Hepatocyte (in vitro differentiated cells): Measurements from ENCODE around the gene ID3. TPM values are rescaled to one million over a fixed set of nuclear protein-coding genes. Genes with fewer than 3 reads are reported as not detected.
A peak's percentile ranks its signal among the peaks of the same experiment; 100 is the strongest.

Experiments used
- DNase-seq: peaks from one replicate; pipeline ENCODE4 v3.0.0-alpha.2; 2016; ENCODE audit warnings: low spot score
- H2AFZ ChIP-seq: fragments of 200-600 bp; sonication (generic); 2 replicates; pipeline ENCODE4 v1.6.0; 2016; ENCODE audit warnings: antibody characterized with exemption, mild to moderate bottlenecking
- H3K27ac ChIP-seq: fragments of 200-600 bp; sonication (generic); 2 replicates; pipeline ENCODE4 v1.5.1; 2016; ENCODE audit warnings: mild to moderate bottlenecking
- H3K27me3 ChIP-seq: fragments of 200-600 bp; sonication (generic); 2 replicates; pipeline ENCODE4 v1.6.1; 2016
- H3K36me3 ChIP-seq: fragments of 200-600 bp; sonication (generic); replicated peaks from 2 replicates; pipeline ENCODE4 v1.5.1; 2016; ENCODE audit warnings: low read depth; ENCODE audit not compliant: insufficient read depth
- H3K4me1 ChIP-seq: fragments of 200-600 bp; sonication (generic); 2 replicates; pipeline ENCODE4 v1.5.1; 2016; ENCODE audit warnings: mild to moderate bottlenecking, moderate library complexity; ENCODE audit not compliant: insufficient read depth
- H3K4me2 ChIP-seq: fragments of 200-600 bp; sonication (generic); 2 replicates; pipeline ENCODE4 v1.6.0; 2016
- H3K4me3 ChIP-seq: fragments of 200-600 bp; sonication (generic); 2 replicates; pipeline ENCODE4 v1.5.1; 2016; ENCODE audit warnings: mild to moderate bottlenecking
- H3K79me2 ChIP-seq: fragments of 200-600 bp; sonication (generic); 2 replicates; pipeline ENCODE4 v1.6.0; 2017; ENCODE audit warnings: mild to moderate bottlenecking
- H3K9me2 ChIP-seq: fragments of 200-600 bp; sonication (generic); replicated peaks from 2 replicates; pipeline ENCODE4 v1.6.0; 2017; ENCODE audit warnings: mild to moderate bottlenecking; ENCODE audit not compliant: insufficient read depth
- H3K9me3 ChIP-seq: fragments of 200-600 bp; sonication (generic); 2 replicates; pipeline ENCODE4 v1.5.1; 2016; ENCODE audit warnings: low read depth, mild to moderate bottlenecking
- H4K20me1 ChIP-seq: fragments of 200-600 bp; sonication (generic); 2 replicates; pipeline ENCODE4 v1.6.0; 2016; ENCODE audit warnings: mild to moderate bottlenecking; ENCODE audit not compliant: insufficient read depth, poor library complexity, severe bottlenecking
- CTCF ChIP-seq: fragments of 200-600 bp; sonication (generic); IDR thresholded peaks from 2 replicates; pipeline ENCODE4 v1.5.1; 2016; ENCODE audit warnings: antibody characterized with exemption, mild to moderate bottlenecking; ENCODE audit not compliant: poor library complexity
- EZH2 ChIP-seq: fragments of 200-600 bp; sonication (generic); IDR thresholded peaks from 2 replicates; pipeline ENCODE4 v1.6.1; 2016; ENCODE audit warnings: antibody characterized with exemption, mild to moderate bottlenecking, borderline replicate concordance
- EZH2phosphoT487 ChIP-seq: fragments of 200-600 bp; sonication (generic); IDR thresholded peaks from one replicate; pipeline ENCODE4 v1.6.1; 2018; ENCODE audit warnings: antibody characterized with exemption, mild to moderate bottlenecking, low read depth, moderate library complexity; ENCODE audit not compliant: unreplicated experiment, severe bottlenecking
- WGBS: methylation state at CpG from one replicate; pipeline ENCODE4 v1.1.6; 2016; ENCODE audit warnings: low lambda C conversion rate; ENCODE audit errors: missing lambda C conversion rate; 5-methylcytosine and 5-hydroxymethylcytosine counted together
- polyA plus RNA-seq: library from polyadenylated mRNA; unstranded; fragments of >200 nt; fragmentation: Nextera tagmentation; extraction: Ambion mirVana; gene quantifications from 2 replicates; pipeline ENCODE4 v1.2.1, GENCODE V29; 2016
- total RNA-seq: library from RNA; depleted of rRNA; stranded (reverse); fragments of >200 nt; gene quantifications from 2 replicates; pipeline ENCODE4 v1.2.3, GENCODE V29; 2014

The ID3 gene
- total and polyA plus RNA-seq, 2 experiments from 2014 or later = 155 to 314 TPM

GRCh38 chr1:23527900-23528249 is 31.4 kb downstream of the ID3 start:
- H3K27me3 ChIP-seq = no peaks in the 10 kb centered on the region
- no peaks in the 10 kb centered on the region for H4K20me1 ChIP-seq
- no peak for DNase-seq
- H3K36me3 ChIP-seq = no peaks in the 10 kb centered on the region
- H3K9me3 ChIP-seq = no peaks in the 10 kb centered on the region
- 95% methylated on average over 6 of the region's 6 CpGs for WGBS
- TF ChIP-seq EZH2phosphoT487 (no peak), EZH2 (no peak), CTCF (no peak)
- H3K4me1 ChIP-seq = peaks cover 26% of the 10 kb centered on the region
- H3K27ac ChIP-seq = no peak overlapping the region
- no peaks in the 10 kb centered on the region for H3K9me2 ChIP-seq
- H2AFZ ChIP-seq = no peak overlapping the region
- H3K4me3 ChIP-seq = no peak overlapping the region
- H3K79me2 ChIP-seq = no peaks in the 10 kb centered on the region
- peak overlapping the region; percentile 100 for H3K4me2 ChIP-seq

- no peaks in the 10 kb centered on the region for H4K20me1 ChIP-seq
- TF ChIP-seq CTCF = no peak
- TF ChIP-seq EZH2 = no peak
- H3K4me2 ChIP-seq = no peak overlapping the region
- no peaks in the 10 kb centered on the region for H3K79me2 ChIP-seq
- H3K4me3 ChIP-seq = no peak overlapping the region
- H3K36me3 ChIP-seq = no peaks in the 10 kb centered on the region
- WGBS = 95% methylated on average over 7 of the region's 7 CpGs
- no peak overlapping the region for H3K27ac ChIP-seq
- H3K4me1 ChIP-seq = peaks cover 26% of the 10 kb centered on the region
- H3K9me2 ChIP-seq = no peaks in the 10 kb centered on the region
- no peak for DNase-seq
- H3K27me3 ChIP-seq = no peaks in the 10 kb centered on the region
- no peak overlapping the region for H2AFZ ChIP-seq
- no peaks in the 10 kb centered on the region for H3K9me3 ChIP-seq
These were observed 31.9 kb downstream of the ID3 start for GRCh38 chr1:23527366-23527765.

DNA sequence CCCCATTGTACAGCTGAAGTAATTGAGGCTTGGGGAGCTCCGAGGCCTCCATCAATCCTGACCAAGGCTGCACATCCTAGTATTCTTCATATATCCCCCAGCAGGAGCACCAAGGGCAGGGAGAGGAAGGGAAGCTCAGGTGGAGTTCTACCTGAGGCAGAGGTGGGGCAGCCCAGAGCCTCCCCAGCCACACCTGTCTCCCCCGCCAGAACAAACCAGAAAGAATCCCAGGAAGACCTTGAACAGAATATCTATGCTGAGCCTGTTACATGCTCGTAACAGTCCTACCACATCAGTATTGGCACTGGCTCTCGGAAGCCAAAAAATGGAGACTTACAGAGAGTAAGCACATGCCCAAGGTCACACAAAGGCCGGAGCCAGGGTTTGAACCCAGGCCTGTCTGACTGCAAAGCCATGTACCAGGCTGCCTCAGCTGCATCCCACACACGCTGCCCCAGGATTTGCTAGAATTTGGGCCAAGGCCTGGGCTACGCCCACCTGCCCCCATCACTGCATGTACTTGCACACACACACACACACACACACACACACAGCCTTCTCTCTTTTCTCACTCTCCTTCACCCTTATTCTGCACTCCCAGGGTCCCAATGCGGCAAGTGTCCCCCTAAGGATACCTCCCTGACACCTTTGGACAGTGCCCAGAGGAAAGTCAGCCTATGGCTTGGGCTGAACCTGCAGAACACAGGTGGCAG is 32.8 kb downstream of the ID3 start:
- WGBS = 96% methylated on average over 8 of the region's 8 CpGs
- no peak overlapping the region for H3K27ac ChIP-seq
- H3K4me3 ChIP-seq = no peak overlapping the region
- H4K20me1 ChIP-seq = no peaks in the 10 kb centered on the region
- H3K36me3 ChIP-seq = no peaks in the 10 kb centered on the region
- no peaks in the 10 kb centered on the region for H3K79me2 ChIP-seq
- DNase-seq = no peak
- TF ChIP-seq EZH2 = no peak
- no peak for TF ChIP-seq CTCF
- H3K9me2 ChIP-seq = no peaks in the 10 kb centered on the region
- no peaks in the 10 kb centered on the region for H3K9me3 ChIP-seq
- no peaks in the 10 kb centered on the region for H3K27me3 ChIP-seq
- no peak overlapping the region for H2AFZ ChIP-seq
- peaks cover 23% of the 10 kb centered on the region for H3K4me1 ChIP-seq
- no peak overlapping the region for H3K4me2 ChIP-seq
